GM18526 (cell line): ENCODE measurements around the gene SPNS1.

Experiments
- POLR2A ChIP-seq: IDR thresholded peaks from 3 replicates; pipeline ENCODE4 v1.6.1; 2011; ENCODE audit not compliant: insufficient read length; ENCODE audit errors: extremely low read depth

The SPNS1 gene

GRCh38 chr16:28946681-28947080 lies 27.9 kb upstream of the SPNS1 start:
- TF ChIP-seq POLR2A: no peak

GRCh38 chr16:28950648-28951409 lies 23.7 kb upstream of the SPNS1 start, which contains the start of gene NFATC2IP:
Gene NFATC2IP, plus strand, starts transcription at chr16:28950937. Its CDS starts 75 bp downstream, at chr16:28951012.
- peak; percentile 88 for TF ChIP-seq POLR2A

- TF ChIP-seq POLR2A: no peak
Measured at GRCh38 chr16:28951410-28951943, 23.1 kb upstream of the SPNS1 start.

GRCh38 chr16:28958216-28958615 lies 16.4 kb upstream of the SPNS1 start:
- no peak for TF ChIP-seq POLR2A

GRCh38 chr16:28958836-28959235 lies 15.7 kb upstream of the SPNS1 start:
- TF ChIP-seq POLR2A: no peak

GRCh38 chr16:28964072-28964471 lies 10.5 kb upstream of the SPNS1 start:
- TF ChIP-seq POLR2A: no peak

- no peak for TF ChIP-seq POLR2A
Measured at GRCh38 chr16:28964496-28964895, 10.1 kb upstream of the SPNS1 start.

- no peak for TF ChIP-seq POLR2A
Measured at GRCh38 chr16:28967156-28967555, 7.4 kb upstream of the SPNS1 start.

- TF ChIP-seq POLR2A: no peak
Measured at GRCh38 chr16:28974007-28974436, 556 bp upstream of the SPNS1 start.

- no peak for TF ChIP-seq POLR2A
Measured at GRCh38 chr16:28975158-28975599, 601 bp downstream of the SPNS1 start.

GRCh38 chr16:28977703-28978662 lies 3.4 kb downstream of the SPNS1 start:
- TF ChIP-seq POLR2A: no peak

GRCh38 chr16:28980929-28981328 lies 6.4 kb downstream of the SPNS1 start:
- TF ChIP-seq POLR2A: no peak

GRCh38 chr16:28981517-28981916 lies 6.9 kb downstream of the SPNS1 start:
- TF ChIP-seq POLR2A: no peak

GRCh38 chr16:28982418-28982817 lies 7.8 kb downstream of the SPNS1 start:
- no peak for TF ChIP-seq POLR2A

GRCh38 chr16:28982949-28983348 lies 8.4 kb downstream of the SPNS1 start:
- no peak for TF ChIP-seq POLR2A
